GM19395 (cell line): ENCODE data around the gene TPPP2.

ENCODE experiments used
- ATAC-seq: cut with Tn5 transposase; IDR thresholded peaks from one replicate; pipeline ENCODE4 v1.9.1; 2021; ENCODE audit warnings: mild to moderate bottlenecking, moderate library complexity; ENCODE audit not compliant: unreplicated experiment

The TPPP2 gene

DNA sequence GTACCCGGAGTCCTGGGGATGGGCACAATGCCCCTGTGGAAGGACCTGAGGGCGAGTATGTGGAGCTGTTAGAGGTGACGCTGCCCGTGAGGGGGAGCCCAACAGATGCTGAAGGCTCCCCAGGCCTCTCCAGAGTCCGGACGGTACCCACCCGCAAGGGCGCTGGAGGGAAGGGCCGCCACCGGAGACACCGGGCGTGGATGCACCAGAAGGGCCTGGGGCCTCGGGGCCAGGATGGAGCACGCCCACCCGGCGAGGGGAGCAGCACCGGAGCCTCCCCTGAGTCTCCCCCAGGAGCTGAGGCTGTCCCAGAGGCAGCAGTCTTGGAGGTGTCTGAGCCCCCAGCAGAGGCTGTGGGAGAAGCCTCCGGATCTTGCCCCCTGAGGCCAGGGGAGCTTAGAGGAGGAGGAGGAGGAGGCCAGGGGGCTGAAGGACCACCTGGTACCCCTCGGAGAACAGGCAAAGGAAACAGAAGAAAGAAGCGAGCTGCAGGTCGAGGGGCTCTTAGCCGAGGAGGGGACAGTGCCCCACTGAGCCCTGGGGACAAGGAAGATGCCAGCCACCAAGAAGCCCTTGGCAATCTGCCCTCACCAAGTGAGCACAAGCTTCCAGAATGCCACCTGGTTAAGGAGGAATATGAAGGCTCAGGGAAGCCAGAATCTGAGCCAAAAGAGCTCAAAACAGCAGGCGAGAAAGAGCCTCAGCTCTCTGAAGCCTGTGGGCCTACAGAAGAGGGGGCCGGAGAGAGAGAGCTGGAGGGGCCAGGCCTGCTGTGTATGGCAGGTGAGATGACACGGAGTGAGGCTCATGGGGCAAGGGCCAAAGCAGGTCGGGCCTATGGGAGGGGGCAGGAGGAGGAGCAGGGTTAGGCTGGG, 44.6 kb downstream of the TPPP2 start:
- ATAC-seq = no peak

GRCh38 chr14:21075719-21076437, 45.9 kb downstream of the TPPP2 start:
- ATAC-seq = no peak

DNA sequence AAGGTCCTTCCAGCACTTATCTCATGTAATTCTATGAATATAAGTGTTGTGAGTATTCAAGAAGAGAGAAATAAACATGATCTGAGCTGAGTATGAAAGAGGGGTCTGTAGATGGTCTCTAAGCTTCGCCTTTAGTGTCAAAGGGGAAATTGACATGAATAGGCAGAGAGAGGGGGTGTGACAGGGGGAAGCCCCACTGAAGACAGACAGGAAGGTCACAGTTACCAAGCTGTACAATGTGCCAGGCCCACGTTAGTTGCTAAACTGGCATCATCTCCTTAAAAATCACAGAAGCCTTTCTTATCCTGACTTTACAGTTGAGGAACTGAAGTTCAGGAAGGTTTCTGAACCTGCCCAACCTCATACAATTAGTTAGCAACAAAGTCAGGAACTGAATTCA, 47.7 kb downstream of the TPPP2 start:
- ATAC-seq = no peak

DNA sequence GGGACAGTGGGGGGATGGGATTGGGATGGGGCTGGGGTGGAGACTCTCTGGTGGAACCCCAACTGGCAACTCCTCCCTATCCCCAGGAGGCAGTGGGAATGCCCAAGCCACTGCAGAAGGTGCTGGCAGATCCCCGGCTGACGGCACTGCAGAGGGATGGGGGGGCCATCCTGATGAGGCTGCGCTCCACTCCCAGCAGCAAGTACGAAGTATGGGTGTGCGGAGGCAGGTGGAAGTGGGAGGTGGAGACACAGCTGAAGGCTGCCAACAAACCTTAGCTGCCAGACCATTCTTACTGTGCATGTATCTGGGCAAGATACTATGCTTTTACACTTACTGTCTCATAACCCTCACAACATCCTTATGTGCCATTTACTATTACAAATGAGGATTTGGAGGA, 48.3 kb downstream of the TPPP2 start:
- ATAC-seq = no peak

GRCh38 chr14:21078726-21079125, 48.7 kb downstream of the TPPP2 start:
- no peak for ATAC-seq

GRCh38 chr14:21081521-21082142, 51.6 kb downstream of the TPPP2 start:
- ATAC-seq = no peak
